Right ventricle myocardium inferior (tissue), 1 donor: Measurements from ENCODE around the gene ZRANB3. TPM values are rescaled to one million over a fixed set of nuclear protein-coding genes. Genes with fewer than 3 reads are reported as not detected.
"Not testable (repeated sequence)": the region's sequence is repeated elsewhere in the genome, so short reads cannot be mapped to it uniquely, and the experiment has no call there.

Experiments used
- ATAC-seq: fragments of 200-7000 bp; cut with Tn5 transposase; one replicate; pipeline ENCODE4 v1.9.1; 2020; ENCODE audit warnings: mild to moderate bottlenecking, moderate library complexity
- DNase-seq: peaks from one replicate; pipeline ENCODE4 v3.0.0; 2021; ENCODE audit errors: missing footprints
- intact Hi-C: fragments of 100-400 bp; cut with DNase I; formaldehyde crosslinking; loops from one replicate; pipeline ENCODE4 v1.11.0; 2022
- total RNA-seq: library from RNA; stranded (reverse); fragmentation: NEBNext Ultra II Directional; extraction: Animal tissue kit (Norgen Biotek cat#: 25700); gene quantifications from one replicate; pipeline ENCODE4 v1.2.1, GENCODE V29; 2021
- donor health status: DM: no; HTN: yes; CAD: no; lungs with severe emphysema.

The ZRANB3 gene
- total RNA-seq, 1 donor from 2014 or later: 3.1 TPM

GRCh38 chr2:135163901-135164300 lies 367.1 kb downstream of the ZRANB3 start:
- ATAC-seq: no peak
- intact Hi-C loops: no loop called here

GRCh38 chr2:135163306-135163705 lies 367.7 kb downstream of the ZRANB3 start:
- intact Hi-C loops: no loop called here
- no peak for ATAC-seq
- no peak for DNase-seq

More at GRCh38 chr2:135163901-135164300, 367.1 kb downstream of the ZRANB3 start:
- no peak for DNase-seq

GRCh38 chr2:135162786-135163185 lies 368.2 kb downstream of the ZRANB3 start:
- intact Hi-C loops: no loop called here
- no peak for ATAC-seq
- no peak for DNase-seq

DNA sequence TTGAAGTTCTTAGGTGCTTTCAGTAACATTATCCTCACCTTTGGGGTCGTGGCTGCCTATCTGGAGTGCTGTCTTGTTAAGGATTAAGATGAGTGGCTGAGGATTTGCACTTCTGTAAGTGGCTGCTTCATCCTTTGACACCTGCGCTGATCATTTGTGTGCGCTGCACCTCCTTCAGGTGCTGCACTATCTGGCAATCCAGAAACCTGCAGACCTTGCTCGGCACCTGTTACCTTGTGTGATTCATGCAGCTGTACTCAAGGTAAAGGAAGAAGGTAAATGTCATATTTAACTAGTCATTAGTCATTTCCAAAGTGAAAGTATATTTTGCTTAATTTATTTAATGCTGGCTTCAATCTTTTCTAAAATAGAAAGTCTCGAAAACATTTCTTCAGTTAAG lies 368.6 kb downstream of the ZRANB3 start:
- ATAC-seq: no peak
- intact Hi-C loops: no loop called here

DNA sequence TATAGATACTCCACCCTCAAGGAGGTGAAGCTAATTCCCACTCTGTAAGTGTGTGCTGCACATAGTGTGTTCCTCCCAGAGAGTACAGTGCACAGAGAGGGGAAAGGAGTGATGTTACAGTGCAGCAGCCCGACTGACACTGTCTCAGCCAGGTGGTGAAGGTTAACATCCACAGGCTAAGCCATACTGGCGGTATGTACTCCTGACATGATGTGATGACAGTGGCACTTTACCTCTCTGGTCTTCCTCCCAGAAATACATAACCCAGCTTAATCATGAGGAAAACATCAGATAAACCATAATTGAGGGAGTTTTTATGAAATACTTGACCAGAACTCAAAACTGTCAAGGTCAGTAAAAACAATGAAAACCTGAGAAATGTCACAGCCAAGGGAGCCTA lies 371.8 kb downstream of the ZRANB3 start:
- no peak for DNase-seq

More for the DNA sequence above, 368.6 kb downstream of the ZRANB3 start:
- no peak for DNase-seq

GRCh38 chr2:135157856-135158255 lies 373.2 kb downstream of the ZRANB3 start:
- ATAC-seq: no peak
- intact Hi-C loops: no loop called here
- no peak for DNase-seq

More for the DNA sequence above, 371.8 kb downstream of the ZRANB3 start:
- no peak for ATAC-seq
- intact Hi-C loops: no loop called here

DNA sequence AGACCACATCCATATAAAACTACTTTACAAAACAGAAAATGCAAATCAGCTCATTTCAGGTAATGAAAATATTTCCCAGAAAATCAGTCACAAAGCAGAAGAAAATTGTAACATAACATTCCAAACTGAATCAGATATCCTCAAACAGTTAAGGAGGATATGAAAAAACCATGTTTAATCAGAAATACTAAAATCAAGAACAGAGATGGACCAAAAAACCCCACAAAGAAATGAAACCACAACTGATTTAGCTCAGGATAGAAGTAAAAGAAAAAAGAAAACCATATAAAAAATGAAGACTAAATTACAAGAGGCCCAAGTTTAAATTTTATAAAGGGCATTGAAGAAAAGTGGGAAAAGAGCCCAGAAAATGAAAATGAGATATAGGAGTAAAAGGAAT lies 376.1 kb downstream of the ZRANB3 start:
- DNase-seq (no peak), ATAC-seq (no peak)
- intact Hi-C loops: no loop called here

DNA sequence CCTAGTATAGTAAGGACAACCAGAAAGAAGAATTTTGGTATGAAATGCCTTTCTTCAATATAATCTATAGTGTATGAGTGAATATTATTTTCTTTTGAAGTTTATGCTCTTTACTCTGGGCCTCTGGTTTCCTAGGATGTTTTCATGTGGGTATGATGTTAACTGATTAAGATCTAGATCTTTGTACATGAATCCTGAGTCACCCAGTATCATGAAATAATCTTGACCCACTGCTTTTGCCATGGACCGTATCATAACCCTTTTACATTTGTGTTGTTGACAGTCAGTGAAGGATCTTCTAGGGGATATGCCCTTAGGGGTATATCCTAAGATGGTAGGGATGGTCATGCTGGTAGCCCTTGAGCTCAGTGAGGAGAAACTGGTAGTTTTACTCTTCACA lies 378.7 kb downstream of the ZRANB3 start:
- DNase-seq (no peak), ATAC-seq (no peak)
- intact Hi-C loops: no loop called here

DNA sequence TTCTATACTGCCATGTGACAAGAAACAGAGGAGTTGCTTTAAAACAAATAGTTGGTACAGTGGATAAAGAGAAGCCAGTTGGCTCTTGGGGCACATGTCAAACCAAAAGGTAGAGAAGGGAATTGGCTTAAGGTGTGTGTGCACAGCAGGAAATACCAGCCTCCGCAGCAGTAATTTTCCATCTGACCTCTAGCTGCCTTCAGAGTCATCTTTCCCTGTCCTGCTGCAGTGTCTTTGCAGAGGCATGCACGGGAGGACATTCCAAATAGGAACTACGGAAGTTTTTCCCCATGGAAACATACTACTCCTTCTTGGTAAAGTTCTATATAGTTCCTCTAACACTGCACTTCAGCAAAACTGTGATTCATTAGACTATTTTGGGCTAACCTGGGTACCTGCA lies 379.4 kb downstream of the ZRANB3 start:
- peak; percentile 31 for ATAC-seq

GRCh38 chr2:135150725-135151124 lies 380.3 kb downstream of the ZRANB3 start:
- ATAC-seq: no peak
- intact Hi-C loops: no loop called here
- DNase-seq: no peak

More for the DNA sequence above, 379.4 kb downstream of the ZRANB3 start:
- no peak for DNase-seq
- intact Hi-C loops: no loop called here

DNA sequence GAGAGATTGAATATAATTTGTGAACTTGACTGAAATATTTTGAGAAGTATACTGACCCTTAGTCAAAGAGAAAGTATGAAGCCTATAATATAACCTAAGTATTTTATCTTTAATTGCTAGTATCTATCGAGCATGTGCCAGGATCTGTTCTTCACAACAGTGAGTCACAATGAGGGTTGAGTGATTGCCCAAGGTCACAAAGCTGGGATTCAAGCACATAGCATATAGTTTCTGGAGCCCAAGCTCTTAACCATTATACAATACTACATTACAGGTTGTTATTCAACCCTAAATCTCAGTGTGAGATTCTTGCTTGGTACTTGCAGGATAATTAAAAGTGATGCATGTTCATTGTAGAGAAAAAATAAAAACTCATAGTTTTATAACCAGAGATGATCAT lies 381.8 kb downstream of the ZRANB3 start:
- ATAC-seq (peak; percentile 39), DNase-seq (no peak)
- intact Hi-C loops: no loop called here

DNA sequence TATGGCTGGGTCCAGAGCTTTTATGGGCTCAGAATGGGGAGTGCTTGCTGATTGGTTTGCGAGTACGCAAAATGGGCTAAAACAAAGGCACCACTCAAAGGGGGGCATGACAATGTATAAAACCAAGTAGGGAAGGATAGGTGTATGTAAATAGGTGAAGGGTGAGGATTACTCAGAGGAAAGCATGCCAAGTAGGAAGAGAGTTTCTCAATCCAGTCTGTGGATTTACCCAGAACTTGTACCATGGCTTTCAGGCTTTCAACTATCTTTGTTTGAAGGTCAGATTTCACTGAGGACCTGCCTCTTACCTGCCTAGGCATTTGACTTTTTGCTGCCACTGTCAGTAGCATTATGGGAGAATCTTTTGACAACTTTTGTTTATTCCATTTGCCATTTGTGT lies 386.7 kb downstream of the ZRANB3 start:
- intact Hi-C loops: no loop called here
- DNase-seq (no peak), ATAC-seq (no peak)

DNA sequence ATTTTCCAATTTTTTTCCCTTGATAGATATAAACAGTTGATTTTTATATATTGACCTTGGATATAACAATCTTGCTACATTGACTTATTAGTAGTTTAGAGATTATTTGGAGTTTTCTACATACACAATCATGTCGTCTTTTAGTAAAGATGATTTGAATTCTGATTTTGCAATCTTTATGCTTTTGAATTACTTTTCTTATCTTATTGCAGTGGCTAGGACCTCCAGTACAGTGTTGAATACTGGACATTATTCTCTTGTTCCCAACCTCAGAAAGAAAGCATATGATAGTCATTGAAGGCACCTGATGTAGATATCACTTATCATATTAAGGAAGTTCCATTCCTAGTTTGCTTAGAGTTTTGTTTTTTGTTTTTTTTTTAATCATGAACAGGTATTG lies 388.7 kb downstream of the ZRANB3 start:
- DNase-seq (no peak), ATAC-seq (no peak)
- intact Hi-C loops: no loop called here

GRCh38 chr2:135140606-135141005 lies 390.4 kb downstream of the ZRANB3 start:
- DNase-seq (no peak), ATAC-seq (no peak)
- intact Hi-C loops: no loop called here

DNA sequence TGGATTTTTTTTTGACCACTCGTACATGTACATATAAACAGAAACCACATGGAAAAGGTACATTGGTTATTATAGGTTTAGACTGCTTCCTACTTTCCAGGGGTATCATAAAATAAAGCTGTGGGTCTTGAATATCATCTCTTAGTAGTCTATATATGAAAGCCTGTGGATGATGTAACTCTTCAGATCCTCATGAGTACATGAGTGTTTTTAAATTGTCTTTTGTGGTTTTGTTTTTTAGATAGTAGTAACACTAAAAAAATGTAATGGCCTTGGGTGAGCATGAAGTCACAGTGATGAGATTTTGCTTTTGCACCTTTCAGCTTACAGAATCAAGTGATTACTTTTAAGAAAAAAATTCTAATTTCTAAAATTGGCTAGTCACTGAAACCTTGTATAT lies 398.7 kb downstream of the ZRANB3 start:
- ATAC-seq: no peak
- no peak for DNase-seq
- intact Hi-C loops: no loop called here

DNA sequence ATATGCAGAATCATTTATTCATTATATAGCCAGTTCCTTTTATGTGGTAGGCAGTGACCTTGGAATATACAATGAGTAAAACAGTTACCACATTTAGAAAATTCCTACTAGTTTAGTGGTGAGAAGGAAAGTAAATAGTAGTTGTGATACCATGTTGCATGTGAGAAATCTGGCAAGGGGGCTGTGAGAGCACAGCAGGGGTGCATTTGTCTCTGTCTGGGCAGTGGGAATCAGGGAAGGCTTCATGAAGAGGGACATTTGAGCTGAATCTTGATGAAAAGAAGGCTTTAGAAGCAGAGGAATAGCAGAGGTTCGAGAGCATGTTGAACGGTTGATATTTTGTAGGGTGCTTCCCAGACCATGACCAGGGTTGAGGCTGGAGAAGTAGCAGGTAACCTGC lies 400.3 kb downstream of the ZRANB3 start:
- ATAC-seq (no peak), DNase-seq (no peak)
- intact Hi-C loops: no loop called here

- intact Hi-C loops: no loop called here
- DNase-seq: no peak
- ATAC-seq: no peak
Observed at GRCh38 chr2:135125940-135126339, 405.1 kb downstream of the ZRANB3 start.

DNA sequence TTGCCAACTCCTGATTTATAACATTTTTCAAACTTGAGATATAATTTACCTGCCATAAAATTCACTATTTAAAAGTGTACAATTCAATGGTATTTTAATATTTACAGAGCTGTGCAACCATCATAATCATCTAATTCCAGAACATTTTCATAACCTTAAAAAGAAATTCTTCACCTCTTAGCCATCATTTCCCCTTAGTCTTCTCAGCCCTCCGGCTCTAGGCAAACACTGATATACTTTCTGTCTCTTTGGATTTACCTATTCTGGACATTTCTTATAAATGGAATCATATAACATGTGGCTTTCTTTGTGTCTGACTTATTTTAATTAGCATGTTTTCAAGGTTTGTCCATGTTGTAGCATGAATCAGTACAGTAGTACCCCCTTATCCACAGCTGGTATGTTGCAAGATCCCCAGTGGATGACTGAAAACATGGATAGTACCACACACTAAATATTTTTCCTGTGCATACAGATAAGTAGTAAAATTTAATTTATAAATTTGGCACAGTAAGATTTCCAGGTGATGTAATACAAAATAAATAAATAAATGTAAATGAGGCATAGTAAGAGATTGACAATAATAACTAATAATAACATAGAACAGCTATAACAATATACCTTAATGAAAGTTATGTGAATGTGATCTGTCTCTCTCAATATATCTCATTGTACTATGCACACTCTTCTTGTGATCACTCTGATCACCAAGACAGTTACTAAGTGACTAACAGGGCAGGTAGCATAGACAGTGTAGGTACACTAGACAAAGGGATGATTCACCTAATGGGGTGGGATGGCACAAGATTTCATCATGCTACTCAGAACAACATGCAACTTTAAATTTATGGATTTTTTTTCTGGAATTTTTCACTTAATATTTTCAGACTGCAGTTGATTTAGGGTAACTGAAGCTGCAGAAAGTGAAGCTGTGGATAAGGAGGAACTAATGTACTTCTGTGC lies 405.8 kb downstream of the ZRANB3 start:
- intact Hi-C loops: no loop called here
- DNase-seq: no peak
- no peak for ATAC-seq

DNA sequence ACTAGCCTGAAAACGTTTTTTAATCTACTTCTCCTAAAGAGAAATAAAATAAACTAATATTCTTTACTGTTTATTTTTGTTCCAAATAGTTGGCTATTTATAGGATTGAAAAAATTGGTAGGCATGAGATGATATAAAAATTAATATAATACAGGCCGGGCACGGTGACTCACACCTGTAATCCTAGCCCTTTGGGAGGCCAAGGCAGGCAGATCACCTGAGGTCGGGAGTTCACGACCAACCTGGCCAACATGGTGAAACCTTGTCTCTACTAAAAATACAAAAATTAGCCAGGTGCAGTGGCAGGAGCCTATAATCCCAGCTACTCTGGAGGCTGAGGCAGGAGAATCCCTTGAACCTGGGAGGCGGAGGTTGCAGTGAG lies 409.4 kb downstream of the ZRANB3 start:
- intact Hi-C loops, DNase-seq, ATAC-seq: not testable (repeated sequence)

DNA sequence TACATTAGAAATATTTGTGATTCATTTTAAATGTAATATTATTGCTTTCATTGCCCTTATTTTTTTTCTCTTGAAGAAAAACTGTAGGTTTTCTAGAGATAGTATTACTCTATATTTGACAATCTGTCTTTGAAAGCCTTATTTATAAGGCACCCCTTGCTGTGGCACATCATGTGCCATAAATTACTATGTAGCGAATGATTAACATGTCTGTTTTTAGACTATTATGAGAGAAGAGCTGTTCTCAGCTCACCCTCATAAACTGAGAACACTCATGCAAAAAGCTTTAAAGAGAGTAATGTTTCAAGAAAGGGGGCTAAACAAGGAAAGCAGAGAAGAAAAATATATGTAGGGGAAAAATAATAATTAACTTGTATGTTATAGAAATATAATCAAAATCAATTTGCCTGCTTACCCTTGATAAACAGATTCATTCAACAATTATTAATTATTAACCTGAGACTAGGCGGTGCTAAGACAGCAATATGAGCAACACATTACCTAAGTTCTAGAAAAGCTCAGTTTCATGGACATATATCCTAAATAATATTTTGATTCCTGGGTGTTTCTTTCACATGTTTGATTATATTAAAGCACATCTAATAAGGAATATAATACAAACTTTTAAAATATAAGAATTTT lies 409.9 kb downstream of the ZRANB3 start:
- no peak for ATAC-seq
- intact Hi-C loops: no loop called here
- DNase-seq: no peak
